NCI-H2196 (cell line): ENCODE results near the gene PKNOX1.
"Not testable (repeated sequence)": the region's sequence is repeated elsewhere in the genome, so short reads cannot be mapped to it uniquely, and the experiment has no call there.

Experiments used
- DNase-seq: peaks from one replicate; lab custom pipeline; 2025; ENCODE audit not compliant: unreplicated experiment; lab: John Stamatoyannopoulos, UW

The PKNOX1 gene

GRCh38 chr21:43045165-43045875, 71.0 kb downstream of the PKNOX1 start:
- not testable (repeated sequence) for DNase-seq

DNA sequence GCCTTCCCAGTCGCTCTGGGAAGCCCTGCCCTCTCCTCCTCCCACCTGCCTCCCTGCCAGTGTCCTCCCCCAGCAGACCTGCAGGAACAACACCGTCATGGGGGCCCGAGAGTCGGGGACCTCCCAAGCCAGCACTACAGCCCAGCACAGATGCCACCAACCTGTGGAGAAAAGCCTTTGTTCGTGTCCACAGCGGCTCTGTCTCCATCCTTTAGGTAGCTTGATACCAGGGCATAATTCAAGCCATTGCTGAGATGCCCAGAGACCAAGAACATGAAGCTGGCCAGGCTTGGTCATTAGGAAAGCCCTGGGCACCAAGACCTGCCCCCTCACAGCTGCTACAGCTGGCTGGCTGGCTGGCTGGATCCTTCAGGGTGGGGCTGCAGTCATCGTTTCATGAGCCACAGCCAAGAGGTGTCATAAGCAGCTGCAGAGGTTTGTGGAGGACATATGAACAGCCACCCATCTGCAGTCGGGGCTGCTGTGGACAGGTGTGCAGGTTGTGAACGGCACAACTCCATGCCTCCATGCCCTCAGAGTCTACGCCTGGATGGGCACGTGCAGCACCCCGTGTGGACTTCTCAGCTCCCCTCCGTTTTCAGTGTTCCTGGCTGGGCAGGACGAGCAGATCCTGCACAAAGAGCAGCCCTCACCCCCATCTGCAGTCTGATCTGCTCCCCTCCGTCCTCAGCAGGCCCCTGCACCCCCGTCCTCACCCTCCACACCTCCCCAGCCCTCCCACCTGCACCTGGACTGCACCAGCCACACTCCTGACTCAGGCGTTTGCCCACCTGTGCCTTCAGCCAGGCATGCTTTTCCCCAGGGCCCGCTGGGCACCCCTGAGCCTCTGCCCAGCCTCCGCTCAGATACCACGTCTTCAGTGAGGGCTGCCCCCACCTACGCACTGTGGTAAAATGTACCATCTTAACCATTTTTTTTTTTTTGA, 71.8 kb downstream of the PKNOX1 start:
- DNase-seq: not testable (repeated sequence)

GRCh38 chr21:43053112-43053511, 78.8 kb downstream of the PKNOX1 start:
- DNase-seq: not testable (repeated sequence)

GRCh38 chr21:43062955-43063664, 88.7 kb downstream of the PKNOX1 start:
- DNase-seq: not testable (repeated sequence)

GRCh38 chr21:43064265-43064917, 90.0 kb downstream of the PKNOX1 start:
- not testable (repeated sequence) for DNase-seq

DNA sequence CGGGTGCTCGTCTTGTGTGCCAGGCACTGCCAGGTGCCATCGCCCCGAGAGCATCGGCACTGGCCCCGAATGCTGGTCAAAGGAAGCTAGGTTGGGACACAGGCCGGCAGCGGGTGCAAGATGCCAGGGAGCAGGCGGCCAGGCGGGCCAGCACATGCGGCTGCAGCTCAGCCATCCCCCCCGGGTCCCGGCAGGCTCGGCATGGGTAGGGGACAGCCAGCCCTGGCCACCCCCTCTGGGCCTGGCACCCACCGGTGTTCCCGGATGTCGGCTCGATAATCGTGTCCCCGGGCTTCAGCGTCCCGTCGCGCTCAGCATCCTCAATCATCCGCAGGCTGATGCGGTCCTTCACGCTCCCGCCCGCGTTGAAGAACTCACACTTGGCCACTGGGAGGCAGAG, 91.6 kb downstream of the PKNOX1 start:
- not testable (repeated sequence) for DNase-seq

GRCh38 chr21:43066690-43067089, 92.3 kb downstream of the PKNOX1 start:
- DNase-seq: not testable (repeated sequence)

- DNase-seq: not testable (repeated sequence)
Measured at GRCh38 chr21:43068065-43068464, 93.7 kb downstream of the PKNOX1 start.

DNA sequence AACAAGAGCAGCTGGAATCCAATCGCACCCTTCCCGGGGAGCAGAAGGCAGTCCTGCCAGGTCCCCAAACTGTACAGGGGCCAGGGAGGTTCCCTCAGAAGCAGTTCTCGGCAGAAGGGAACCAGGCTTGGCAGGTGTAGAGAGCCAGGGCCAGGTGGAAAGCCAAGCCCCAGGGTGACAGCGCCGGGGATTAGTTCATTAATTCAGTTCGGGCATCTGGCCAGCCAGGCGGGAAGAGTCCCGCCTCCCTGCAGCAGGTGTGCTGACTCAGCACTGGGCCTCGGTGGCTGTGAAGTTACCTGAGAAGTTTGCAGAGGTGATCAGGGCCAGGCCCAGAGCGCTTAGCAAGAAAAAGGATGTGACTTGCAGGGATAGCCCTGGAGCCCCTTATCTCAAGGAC, 95.3 kb downstream of the PKNOX1 start:
- not testable (repeated sequence) for DNase-seq

- not testable (repeated sequence) for DNase-seq
Measured at GRCh38 chr21:43072742-43073141, 98.4 kb downstream of the PKNOX1 start.

DNA sequence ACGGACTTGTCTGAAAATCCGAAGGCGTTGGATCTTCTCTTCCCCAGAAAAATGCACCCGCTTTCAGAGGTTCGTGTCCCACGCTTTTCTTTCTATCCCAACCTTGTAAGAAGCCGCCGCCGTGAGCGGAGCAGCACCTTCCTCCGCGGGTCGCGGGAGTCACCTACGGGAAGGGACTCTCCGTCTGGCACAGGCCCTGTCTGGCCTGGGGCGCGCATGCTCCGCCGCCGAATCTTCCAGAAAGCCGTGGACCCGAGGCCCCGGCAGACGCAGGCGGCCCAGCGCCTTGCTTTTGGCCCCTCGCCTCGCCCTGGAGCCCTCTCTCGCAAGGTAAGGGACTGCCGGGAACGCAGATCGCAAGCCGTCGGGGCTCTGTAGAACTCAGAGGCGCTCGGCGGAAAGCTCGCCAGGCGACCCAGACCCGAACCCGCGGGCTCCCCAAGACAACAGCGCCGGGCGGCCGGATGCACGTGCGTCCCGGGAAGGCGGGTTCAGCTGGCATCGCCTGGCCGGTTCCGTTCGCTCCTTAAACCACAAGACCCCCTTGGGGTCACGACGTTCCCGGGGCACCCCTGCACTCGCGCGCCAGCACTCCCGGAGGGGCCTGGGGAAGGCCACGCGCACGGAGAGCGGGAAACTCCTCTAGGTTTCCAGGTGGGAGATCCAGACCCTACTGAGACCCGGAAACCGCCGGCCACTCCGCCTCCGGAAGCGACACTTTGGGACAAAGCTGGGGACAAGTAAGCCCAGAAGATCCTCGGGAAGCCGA, 100.2 kb downstream of the PKNOX1 start:
- not testable (repeated sequence) for DNase-seq

DNA sequence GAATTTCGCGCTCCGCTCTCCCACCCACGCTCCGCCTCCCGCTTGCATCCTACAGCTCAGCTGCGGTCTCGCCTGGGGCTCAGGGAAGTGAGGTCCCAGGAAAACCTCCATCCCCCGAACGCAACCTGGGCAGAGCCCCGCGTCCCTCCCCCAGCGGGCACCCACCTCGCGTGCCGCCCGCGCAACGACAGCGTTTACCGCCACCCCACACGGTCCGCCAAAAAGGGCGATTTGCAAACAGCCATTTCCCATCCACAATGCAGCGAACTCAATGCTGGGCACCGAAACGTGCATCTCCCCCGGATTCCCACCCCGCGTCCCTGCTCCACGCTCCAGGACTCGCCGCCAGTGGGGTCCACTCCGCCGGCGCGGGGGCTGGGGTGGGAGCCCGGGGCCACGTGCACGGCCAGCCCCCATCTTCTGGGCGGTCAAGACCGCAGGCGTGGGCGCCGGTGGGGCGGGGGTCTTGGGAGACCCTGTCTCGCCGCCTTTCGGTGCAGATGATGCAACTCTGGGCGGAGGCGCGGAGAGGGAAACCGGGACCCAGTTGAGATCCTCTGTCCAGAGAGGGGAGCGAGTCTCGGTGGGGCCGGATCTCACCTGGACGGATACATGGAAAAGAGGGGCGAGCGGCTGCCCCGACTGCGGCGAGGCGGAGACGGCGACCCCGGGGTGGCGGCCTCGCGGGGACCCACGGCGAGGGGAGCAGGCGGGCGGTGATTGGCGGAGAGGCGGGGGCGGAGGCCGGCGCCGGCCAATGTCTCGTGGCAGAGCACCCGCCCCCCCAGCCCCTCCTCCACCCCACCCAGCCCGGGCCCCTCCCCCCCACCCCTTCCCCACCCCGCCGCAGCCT, 101.0 kb downstream of the PKNOX1 start, which contains the start of gene CBS:
CBS (minus strand) TSS at position 666 of the 853 bp plus-strand sequence. CDS start 3,642 bp downstream, outside the sequence.
- not testable (repeated sequence) for DNase-seq

- not testable (repeated sequence) for DNase-seq
Measured at GRCh38 chr21:43076023-43076637, 101.8 kb downstream of the PKNOX1 start.

DNA sequence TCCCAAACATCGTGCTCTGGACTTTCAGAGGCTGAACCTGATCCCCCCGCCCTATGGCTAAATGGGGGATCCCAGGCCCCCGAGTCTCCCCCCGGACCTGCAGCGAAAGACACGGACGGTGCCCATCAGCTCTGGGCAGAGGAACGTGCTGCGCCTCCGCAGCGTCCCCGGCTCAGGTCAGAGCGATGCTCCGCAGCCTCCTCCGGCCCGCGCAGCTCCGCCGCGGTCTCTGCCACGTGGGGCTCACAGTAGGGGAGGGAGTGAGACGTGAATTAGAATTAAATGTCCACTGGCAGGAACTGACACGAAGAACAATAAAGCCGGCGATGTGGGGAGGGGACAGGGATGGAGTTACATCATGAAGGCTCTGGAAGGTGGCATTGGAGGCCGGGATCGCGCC, 102.3 kb downstream of the PKNOX1 start:
- DNase-seq: not testable (repeated sequence)

- DNase-seq: not testable (repeated sequence)
Measured at GRCh38 chr21:43082587-43083300, 108.4 kb downstream of the PKNOX1 start.
